HTR-8/SVneo (cell line): ENCODE measurements around the gene GIMAP8.

Source experiments
- DNase-seq: peaks from one replicate; pipeline ENCODE4 v3.0.0; 2011; ENCODE audit warnings: low spot score, mixed read lengths; ENCODE audit not compliant: insufficient read length
- FAIRE-seq: peaks from 2 replicates; lab custom pipeline; 2011; peaks lifted over from hg19 to GRCh38; lab: Jason Lieb, UNC

GIMAP8 gene

GRCh38 chr7:150410680-150411346 lies 39.6 kb upstream of the GIMAP8 start:
- DNase-seq: no peak
- FAIRE-seq: no peak

GRCh38 chr7:150411606-150412005 lies 38.8 kb upstream of the GIMAP8 start:
- DNase-seq: no peak
- no peak for FAIRE-seq

GRCh38 chr7:150412016-150412415 lies 38.4 kb upstream of the GIMAP8 start:
- no peak for FAIRE-seq
- DNase-seq: no peak

GRCh38 chr7:150412518-150413488 lies 37.6 kb upstream of the GIMAP8 start:
- DNase-seq (no peak), FAIRE-seq (no peak)

- DNase-seq (no peak), FAIRE-seq (no peak)
Measured at GRCh38 chr7:150413640-150414081, 36.8 kb upstream of the GIMAP8 start.

GRCh38 chr7:150415161-150416153 lies 35.0 kb upstream of the GIMAP8 start:
- DNase-seq: no peak
- no peak for FAIRE-seq

- no peak for DNase-seq
- no peak for FAIRE-seq
Measured at GRCh38 chr7:150417239-150417638, 33.2 kb upstream of the GIMAP8 start.

- FAIRE-seq (no peak), DNase-seq (no peak)
Measured at GRCh38 chr7:150417863-150418262, 32.6 kb upstream of the GIMAP8 start.

GRCh38 chr7:150420242-150420641 lies 30.2 kb upstream of the GIMAP8 start:
- FAIRE-seq (no peak), DNase-seq (no peak)

GRCh38 chr7:150420987-150421674 lies 29.3 kb upstream of the GIMAP8 start:
- FAIRE-seq (no peak), DNase-seq (peak; percentile 64)

- DNase-seq: no peak
- FAIRE-seq: no peak
Measured at GRCh38 chr7:150421831-150422230, 28.6 kb upstream of the GIMAP8 start.

GRCh38 chr7:150425670-150426069 lies 24.8 kb upstream of the GIMAP8 start:
- FAIRE-seq: no peak

GRCh38 chr7:150428671-150429451 lies 21.6 kb upstream of the GIMAP8 start:
- DNase-seq (peak; percentile 43), FAIRE-seq (no peak)

More at GRCh38 chr7:150425670-150426069, 24.8 kb upstream of the GIMAP8 start:
- no peak for DNase-seq

- no peak for FAIRE-seq
- DNase-seq: no peak
Measured at GRCh38 chr7:150429699-150430098, 20.7 kb upstream of the GIMAP8 start.

GRCh38 chr7:150430465-150431085 lies 19.9 kb upstream of the GIMAP8 start:
- FAIRE-seq: no peak
- DNase-seq: no peak

GRCh38 chr7:150431839-150432658 lies 18.4 kb upstream of the GIMAP8 start:
- DNase-seq (no peak), FAIRE-seq (no peak)
